ENCODE data around the gene CST9L.

CST9L gene

GRCh38 chr20:23515250-23515939, 52.9 kb downstream of the CST9L start:
- TF ChIP-seq CTCF (conservative IDR thresholded peaks at IDR 0.05; ENCODE audit: low read depth, low read length): no peak
- no peak for DNase-seq (ENCODE audit: low read depth)
- no peak overlapping the region for H3K4me3 ChIP-seq (ENCODE audit: low read length)

- no peak for DNase-seq (ENCODE audit: low read depth)
- no peak overlapping the region for H3K4me3 ChIP-seq (ENCODE audit: low read length)
- no peak for TF ChIP-seq CTCF (conservative IDR thresholded peaks at IDR 0.05; ENCODE audit: low read depth, low read length)
Observed at GRCh38 chr20:23514848-23515247, 53.4 kb downstream of the CST9L start.
